ENCODE results near the gene PHACTR3.

The PHACTR3 gene

GRCh38 chr20:59861401-59861800 is 257.1 kb downstream of the PHACTR3 start:
- H3K4me3 ChIP-seq (ENCODE audit: low read depth, low read length) = no peak overlapping the region
- no peak for DNase-seq (ENCODE audit: low read depth, low spot score)
- CTCF ChIA-PET = interaction anchor here (1.7 to 2.0 kb wide), 2 partner anchors 10 to 12 kb away, joined by 5 to 12 read pairs; no protein-coding TSS in a partner anchor
- no peak for TF ChIP-seq CTCF (IDR thresholded peaks at IDR 0.05; ENCODE audit: insufficient read depth, low read length, missing control alignments)
- POLR2A ChIA-PET = no interaction called here

GRCh38 chr20:59863058-59863457 is 258.7 kb downstream of the PHACTR3 start:
- TF ChIP-seq CTCF (IDR thresholded peaks at IDR 0.05; ENCODE audit: insufficient read depth, low read length, missing control alignments) = no peak
- DNase-seq (ENCODE audit: low read depth, low spot score) = no peak
- CTCF ChIA-PET = interaction anchor here (1.5 kb wide), 1 partner anchor 15 kb away, joined by 3 read pairs; no protein-coding TSS in a partner anchor
- H3K4me3 ChIP-seq (ENCODE audit: low read depth, low read length) = no peak overlapping the region
- POLR2A ChIA-PET = no interaction called here

DNA sequence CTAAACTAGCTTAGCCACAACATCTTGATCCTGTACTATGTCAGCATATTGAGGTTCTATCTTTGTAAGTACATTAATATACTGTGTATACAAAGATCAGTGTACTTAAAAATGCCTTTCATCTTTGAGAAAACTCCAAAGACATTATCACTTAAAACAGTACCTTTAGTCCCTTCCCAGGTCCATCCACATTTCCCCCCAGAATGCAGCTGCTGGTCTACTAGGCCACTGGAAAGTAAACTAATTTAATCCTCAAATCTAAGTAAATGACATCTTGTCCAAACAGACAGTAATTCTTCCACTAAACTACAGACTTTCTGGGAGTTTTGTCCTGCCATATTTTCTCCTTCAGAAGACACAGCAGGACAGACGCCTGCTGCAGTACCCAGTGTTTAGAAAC is 260.4 kb downstream of the PHACTR3 start:
- H3K4me3 ChIP-seq (ENCODE audit: low read depth, low read length) = no peak overlapping the region
- DNase-seq (ENCODE audit: low read depth, low spot score) = no peak
- no peak for TF ChIP-seq CTCF (IDR thresholded peaks at IDR 0.05; ENCODE audit: insufficient read depth, low read length, missing control alignments)
- POLR2A ChIA-PET = no interaction called here
- CTCF ChIA-PET = interaction anchor here (1.5 kb wide), 2 partner anchors 14 to 69 kb away, joined by 4 read pairs; partner anchors contain the start of gene SYCP2

DNA sequence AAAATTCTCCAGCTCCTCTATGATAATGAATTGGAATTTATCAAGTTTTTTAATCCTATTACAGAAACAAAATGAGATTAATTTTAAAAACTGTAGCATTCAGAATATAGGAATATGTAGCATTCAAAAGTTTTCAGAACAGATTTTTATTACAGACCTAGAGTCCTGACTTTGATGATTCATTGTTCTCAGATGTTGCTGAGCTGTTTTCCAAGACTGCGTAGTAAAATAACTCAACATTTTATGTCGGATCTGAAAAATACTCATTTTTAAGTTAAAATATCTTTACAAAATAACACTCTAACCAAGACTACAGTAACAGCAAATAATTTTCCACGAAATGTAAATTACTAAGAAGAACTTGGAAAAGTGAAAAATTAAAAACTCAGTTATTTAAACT is 262.0 kb downstream of the PHACTR3 start:
- POLR2A ChIA-PET = no interaction called here
- no peak overlapping the region for H3K4me3 ChIP-seq (ENCODE audit: low read depth, low read length)
- CTCF ChIA-PET = no interaction called here
- DNase-seq (ENCODE audit: low read depth, low spot score) = no peak
- no peak for TF ChIP-seq CTCF (IDR thresholded peaks at IDR 0.05; ENCODE audit: insufficient read depth, low read length, missing control alignments)

GRCh38 chr20:59871096-59871495 is 266.8 kb downstream of the PHACTR3 start:
- no peak for TF ChIP-seq CTCF (IDR thresholded peaks at IDR 0.05; ENCODE audit: insufficient read depth, low read length, missing control alignments)
- ChIA-PET CTCF (no interaction called here), POLR2A (no interaction called here)
- no peak overlapping the region for H3K4me3 ChIP-seq (ENCODE audit: low read depth, low read length)
- no peak for DNase-seq (ENCODE audit: low read depth, low spot score)

- POLR2A ChIA-PET = no interaction called here
- CTCF ChIA-PET = interaction anchor here (1.0 kb wide), 1 partner anchor 10 kb away, joined by 3 read pairs; no protein-coding TSS in a partner anchor
- no peak for TF ChIP-seq CTCF (IDR thresholded peaks at IDR 0.05; ENCODE audit: insufficient read depth, low read length, missing control alignments)
- no peak overlapping the region for H3K4me3 ChIP-seq (ENCODE audit: low read depth, low read length)
- DNase-seq (ENCODE audit: low read depth, low spot score) = no peak
These were observed 269.1 kb downstream of the PHACTR3 start for GRCh38 chr20:59873409-59873808.
